ENCODE results near the gene CAPN9.

The CAPN9 gene

DNA sequence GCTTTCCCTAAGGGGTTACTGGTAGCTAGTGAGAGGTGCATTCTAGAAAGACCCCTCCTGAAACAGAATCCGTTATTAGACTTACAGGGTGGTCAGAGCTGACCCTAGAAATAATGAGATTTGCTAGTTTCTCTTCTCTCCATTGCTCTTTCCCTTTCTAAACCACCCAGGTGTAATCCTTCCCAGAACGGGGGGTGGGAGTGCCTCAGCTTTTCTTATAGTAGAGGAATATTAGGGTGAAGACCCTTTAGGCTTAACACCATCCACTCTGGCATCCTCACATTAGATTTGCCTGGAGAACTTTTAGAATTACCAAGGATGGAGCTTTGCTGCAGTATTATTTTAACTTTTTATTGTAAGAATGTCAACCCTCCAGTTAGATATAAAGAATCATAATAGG, 49.4 kb downstream of the CAPN9 start:
- no peak for DNase-seq (ENCODE audit: low read depth in 2 of 2)

DNA sequence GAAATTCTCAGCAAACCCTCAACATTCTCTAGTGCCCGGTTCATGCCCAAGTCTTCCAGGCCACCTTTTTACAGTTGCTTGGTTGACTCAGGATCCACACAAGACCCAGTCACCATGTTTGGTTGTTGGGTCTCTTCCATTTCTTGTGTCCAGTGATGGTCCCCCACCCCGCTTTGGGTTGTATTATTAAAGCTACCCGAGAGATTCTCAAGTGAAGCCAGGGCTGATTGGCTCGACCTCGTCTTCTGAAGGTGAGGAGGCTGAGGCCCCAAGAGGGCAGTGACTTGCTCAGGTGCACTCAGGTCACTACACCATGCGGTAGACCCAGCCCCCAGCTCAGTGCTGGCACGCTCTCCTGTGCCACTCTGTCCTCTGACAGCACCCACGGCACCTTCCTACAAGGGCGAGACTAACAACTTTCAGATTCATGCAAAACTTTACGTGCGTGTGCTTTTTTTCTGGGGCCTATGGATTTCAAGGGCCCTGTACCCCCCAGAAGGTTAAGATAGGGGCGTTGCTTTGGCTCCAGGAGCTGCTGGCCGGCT, 50.3 kb downstream of the CAPN9 start:
- no peak for DNase-seq (ENCODE audit: low read depth in 2 of 2)

DNA sequence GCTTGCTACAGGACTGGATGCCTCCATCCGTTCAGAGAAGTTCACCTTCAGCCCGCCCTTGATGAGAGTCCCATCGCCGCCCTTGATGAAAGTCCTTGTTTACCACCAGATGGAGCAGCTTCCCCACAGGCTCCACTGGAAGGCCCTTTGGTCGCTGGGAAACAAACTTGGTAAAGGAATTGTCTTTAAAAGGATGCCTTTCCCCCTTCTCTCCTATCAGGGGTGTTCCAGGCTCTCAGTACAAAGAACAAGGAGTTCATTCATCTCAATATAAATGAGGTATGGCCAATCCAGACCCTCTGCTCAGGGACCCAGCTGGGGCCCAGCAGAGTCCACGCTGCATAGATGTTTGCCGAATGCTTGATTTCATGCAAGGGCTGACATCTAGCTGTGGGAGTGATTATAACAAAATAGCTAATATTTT, 50.8 kb downstream of the CAPN9 start:
- DNase-seq (ENCODE audit: low read depth in 2 of 2): peak; percentile 40 to 41

DNA sequence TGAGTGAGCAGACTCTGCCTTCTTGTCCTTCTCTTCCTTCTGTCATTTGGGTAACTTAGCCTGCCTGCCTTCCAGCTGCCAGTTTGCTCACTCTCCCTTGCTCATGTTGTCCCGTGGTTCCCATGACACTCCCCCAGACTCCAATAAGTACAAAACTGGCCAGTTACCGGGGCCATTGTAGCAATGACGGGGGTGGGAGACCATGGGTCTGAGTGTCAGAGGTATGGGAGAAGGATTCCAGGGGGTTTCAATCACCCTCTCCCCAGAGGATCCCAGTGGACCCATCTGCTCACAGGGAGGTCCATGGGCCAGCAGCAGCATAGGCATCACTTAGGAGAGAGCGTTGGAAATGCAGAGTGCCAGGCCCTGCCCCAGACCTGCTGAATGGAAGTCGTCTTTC, 51.3 kb downstream of the CAPN9 start:
- no peak for DNase-seq (ENCODE audit: low read depth in 2 of 2)

DNA sequence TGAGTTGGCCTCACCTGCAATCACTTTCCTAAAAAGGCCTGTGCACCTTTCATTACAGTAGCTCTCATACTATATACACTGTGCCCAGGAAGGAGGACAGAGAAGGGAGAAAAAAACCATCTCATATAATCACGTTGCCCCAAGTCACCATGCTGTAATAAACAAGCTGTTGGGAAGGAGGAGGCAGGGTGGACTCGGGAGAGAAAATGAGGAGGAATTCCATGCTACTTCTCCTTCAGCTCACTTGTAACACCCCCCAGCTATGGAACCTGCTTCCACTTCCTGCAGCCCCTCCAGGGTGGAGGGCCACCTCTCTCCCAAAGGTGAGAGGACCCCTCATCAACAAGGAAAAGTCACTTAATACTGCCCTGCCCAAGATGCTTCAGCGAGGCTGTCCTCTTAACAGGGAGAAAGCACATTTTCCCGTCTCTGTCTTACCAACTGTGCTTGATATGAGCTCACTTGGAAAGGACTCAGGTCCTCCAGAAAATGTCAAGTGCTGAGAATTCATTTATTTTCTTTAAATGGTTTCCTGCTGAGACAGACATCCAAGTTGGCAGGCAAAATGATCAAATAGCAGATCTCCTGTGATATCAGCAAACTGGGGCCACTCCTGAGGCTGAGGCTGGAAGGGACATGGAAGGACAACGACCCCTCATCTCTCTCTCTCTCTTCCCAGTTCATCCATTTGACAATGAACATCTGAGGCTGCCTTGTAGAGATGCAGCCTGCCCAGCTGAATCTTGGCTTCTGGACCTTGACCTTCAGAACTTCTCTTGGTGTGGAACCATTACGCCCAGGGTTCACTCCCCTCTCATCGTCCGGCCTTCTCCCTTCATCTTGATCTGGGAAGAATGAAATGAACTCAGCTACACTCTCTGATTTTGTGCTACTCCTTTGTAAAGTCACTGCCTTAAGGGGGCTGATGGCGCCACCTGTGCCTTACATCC, 54.0 kb downstream of the CAPN9 start:
- no peak for DNase-seq (ENCODE audit: low read depth in 2 of 2)

DNA sequence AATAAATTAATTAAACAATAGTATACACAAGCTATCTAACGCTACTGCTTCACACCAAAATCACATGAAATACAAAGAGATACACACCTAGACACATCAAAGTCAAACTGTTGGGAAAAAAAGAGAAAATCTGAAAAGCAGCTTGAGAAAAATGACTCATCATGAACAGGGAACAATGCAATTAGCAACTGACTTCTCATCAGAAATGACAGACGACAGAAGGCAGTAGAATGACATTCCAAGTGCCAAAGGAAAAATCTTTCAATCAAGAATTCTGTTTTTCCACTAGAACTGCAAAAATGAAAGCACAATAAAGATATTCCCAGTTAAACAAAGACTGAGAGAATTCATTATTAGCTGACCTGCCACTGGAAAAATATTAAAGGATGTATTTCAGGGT, 57.2 kb downstream of the CAPN9 start:
- DNase-seq (ENCODE audit: low read depth in 2 of 2): no peak

DNA sequence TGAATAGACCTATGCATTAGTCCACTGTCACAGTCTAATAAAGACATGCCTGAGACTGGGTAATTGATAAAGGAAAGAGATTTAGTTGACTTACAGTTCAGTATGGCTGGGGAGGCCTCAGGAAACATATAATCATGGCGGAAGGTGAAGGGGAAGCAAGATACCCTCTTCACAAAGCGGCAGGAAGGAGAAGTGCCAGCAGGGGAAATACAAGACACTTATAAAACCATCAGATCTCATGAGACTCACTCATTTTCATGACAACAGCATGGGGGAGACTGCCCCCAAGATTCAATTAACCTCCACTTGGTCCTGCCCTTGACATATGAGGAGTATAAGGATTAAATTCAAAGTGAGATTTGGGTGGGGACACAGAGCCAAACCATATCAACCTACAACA, 59.4 kb downstream of the CAPN9 start:
- no peak for DNase-seq (ENCODE audit: low read depth in 2 of 2)

DNA sequence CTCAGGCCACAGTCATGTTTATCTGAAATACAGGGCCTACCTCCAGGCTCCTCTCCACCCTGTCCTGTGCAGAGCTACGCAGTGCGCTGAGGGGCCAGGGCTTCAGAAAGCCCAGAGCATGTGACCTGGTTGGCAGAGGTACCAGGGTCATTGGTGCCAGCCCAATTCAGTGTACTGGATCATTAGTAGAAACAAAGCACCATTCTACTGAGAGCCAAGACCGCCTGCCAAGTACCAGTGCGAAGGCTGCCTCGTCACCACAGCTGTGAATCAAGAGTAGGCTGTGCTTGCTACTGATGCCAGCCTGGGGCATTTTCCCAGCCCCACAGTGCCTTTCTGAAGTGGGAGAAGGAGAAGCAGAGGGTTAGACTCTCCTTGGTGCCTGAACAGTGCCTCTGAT, 59.8 kb downstream of the CAPN9 start:
- DNase-seq (ENCODE audit: low read depth in 2 of 2): no peak

DNA sequence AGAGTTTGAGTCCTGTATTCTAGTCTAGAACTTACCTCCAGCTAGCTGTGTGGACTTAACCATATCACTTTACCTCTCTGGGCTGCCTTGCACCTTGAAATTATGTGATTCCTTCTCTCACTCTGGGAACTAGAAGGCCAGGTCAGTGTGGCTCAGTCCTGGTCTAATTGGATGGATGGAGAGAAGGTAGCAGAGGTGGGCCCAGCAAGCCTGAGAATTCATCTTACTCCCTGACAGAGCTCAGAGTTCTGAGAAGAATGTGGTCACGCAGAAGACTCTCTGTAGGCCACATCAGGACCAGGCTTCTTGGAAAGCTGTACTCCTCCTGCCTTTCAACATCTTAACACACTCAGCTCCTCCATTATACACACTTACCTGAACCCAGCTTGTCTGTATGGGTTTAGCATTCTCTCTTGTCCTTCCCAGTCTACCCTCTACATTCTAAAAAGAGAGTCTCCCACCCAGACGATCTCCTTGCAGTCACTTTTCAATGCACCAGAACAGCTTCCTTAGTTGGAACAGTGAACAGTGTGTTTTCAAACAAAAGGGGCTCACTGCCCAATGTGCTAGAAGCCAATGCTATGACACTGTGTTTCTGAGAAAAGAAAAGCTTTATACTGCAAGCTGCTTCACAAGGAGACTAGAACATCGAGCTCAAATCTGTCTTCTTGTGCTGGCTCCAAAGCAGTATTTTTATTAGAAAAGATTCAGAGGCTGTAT, 60.5 kb downstream of the CAPN9 start:
- no peak for DNase-seq (ENCODE audit: low read depth in 2 of 2)

DNA sequence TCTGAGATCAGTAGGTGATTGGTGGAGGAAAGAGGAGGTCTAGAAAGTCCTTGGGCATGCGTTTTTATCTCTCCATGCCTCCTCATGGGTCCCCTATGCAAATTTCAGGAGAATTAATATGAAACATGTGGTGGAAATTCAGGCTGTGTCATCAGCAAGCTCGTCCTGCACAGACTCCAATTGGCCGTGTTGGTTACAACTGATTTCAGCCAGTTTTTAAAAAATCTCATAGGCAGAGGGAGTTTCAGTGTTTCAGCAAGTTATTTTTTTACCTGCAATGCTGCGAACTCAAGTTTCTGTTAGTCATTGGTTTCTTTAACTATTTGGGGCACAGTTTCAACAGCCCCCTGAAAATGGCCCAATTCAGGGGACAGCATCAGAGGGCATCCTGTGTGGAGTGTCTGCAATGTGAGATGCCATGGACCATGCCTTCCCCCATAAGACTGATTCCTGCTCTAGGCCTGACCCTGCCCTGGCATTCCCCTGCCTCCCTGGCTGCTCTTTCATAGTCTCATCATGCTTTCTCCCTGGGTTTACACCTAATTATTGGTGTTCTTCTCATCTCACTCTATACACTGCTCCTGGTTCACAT, 61.2 kb downstream of the CAPN9 start:
- DNase-seq (ENCODE audit: low read depth in 2 of 2): peak in 1 of 2 experiments; percentile 59

DNA sequence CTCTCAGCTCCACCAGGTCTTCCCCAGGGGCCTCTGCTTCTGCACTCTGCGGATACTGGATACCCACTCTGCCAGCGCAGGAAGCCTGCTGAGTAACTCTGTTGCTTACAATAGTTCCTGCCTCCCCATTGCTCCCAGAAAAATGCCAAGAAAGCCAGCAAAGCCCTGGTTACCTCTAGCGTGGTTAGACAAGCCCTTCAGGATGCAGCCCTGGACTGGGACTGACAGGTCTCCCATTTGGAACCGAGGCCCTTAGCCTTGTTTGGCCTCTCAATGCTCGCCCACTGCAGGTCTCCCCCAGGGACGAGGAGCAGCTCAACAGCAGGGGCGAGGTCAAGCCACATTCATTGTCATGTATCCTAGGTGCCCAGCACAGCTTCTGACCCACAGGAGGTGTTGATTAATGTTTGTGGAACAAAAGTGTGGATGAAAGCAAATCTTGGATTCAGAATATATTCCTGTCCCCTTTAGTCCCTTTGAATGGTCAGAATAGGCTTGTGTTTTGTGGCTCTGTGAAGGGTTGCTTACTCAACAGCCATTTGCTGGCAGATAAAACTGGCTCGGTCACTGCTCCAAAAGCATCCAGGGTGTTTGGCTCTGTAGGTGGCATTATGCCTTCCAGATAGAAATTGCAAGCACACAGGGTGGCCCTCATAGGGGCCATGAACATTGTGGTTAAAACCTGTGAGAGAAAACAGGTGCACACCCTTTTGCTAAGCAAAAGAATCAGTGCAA, 62.2 kb downstream of the CAPN9 start:
- DNase-seq (ENCODE audit: low read depth in 2 of 2): no peak

DNA sequence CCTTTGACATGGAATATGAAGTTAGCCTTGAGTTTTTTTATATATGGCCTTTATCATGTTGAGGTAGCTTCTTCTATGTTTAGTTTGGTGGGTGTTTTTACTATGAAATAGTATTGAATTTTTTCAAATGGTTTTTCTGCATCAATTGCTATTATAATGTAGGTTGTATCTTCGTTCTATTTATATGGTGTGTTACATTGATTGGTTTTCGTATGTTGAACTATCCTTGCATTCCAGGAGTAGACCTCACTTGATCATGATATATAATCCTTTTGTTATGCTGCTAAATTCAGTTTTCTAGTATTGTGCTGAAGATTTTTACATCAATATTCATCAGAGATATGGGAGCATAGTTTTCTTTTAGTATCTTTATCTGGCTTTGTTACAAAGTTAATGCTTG, 65.4 kb downstream of the CAPN9 start:
- DNase-seq (ENCODE audit: low read depth in 2 of 2): no peak

DNA sequence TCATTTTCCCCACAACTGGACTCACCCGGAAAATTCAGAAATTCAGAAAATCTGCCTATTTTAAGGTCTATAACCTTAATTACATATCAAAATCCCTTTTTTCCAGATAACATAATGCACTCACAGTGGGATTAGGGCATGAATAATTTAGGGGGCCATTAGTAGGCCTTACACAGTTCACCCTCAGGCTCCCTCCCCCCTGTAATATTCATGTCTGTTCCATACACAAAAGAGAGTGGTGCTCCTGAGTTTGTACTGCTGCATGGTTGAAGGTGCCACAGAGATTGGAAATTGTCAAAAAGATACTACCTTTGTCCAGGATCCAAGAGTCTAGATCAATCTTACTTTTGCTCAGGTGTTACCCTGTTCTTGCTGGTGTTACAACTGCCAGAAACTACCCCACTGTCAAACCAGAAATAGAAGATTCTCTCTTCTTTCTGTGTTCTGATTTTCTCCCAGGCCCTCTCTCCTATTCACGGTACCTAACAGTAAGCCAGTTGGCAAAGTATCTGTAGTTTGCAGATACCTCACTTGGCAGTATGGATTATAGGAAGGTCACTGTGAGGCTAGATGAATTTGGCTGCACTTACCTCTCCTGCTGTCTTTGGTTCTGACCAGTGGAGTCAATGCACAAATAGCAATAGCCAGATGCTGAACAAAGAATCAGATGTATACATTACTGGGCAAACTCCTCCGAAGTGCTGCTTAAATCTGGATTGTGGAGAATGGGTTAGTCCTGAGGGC, 67.9 kb downstream of the CAPN9 start:
- no peak for DNase-seq (ENCODE audit: low read depth in 2 of 2)

DNA sequence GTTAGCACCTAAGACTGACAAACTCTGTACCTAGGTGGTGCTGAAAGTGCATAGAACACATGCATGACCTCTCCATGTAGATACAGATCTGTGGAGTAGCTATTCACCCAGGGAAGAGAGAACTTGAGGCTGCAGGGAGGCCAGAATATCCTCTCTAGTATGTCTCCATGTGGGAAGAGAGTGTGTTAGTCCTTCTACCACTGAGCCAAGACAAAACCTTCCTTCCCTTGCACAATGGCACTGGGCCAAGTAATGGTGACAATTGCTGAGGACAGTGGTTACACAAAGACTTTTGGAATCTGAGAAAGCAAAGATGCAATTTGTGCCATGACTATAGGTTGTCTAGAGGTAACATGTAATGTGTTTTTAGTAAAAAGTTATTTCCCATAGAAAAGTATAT, 68.8 kb downstream of the CAPN9 start:
- no peak for DNase-seq (ENCODE audit: low read depth in 2 of 2)

DNA sequence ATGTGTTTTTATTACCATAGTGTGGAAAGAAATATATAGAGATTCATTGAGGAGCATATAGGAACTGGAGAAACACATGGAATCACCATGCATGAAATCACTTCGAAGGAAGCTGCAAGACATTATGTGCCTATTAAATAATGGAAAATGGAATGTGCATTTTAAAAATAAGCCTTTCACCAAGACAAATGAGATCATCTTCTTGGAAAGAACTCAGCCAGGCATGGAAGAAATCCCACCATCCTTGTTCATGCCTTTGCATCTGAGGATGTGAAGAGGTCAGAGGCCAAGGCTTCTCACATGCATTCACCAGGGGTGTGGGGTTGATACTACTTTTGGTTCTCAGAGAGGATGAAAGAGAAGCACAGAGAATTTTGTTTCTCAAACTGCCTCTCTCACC, 71.2 kb downstream of the CAPN9 start:
- no peak for DNase-seq (ENCODE audit: low read depth in 2 of 2)

DNA sequence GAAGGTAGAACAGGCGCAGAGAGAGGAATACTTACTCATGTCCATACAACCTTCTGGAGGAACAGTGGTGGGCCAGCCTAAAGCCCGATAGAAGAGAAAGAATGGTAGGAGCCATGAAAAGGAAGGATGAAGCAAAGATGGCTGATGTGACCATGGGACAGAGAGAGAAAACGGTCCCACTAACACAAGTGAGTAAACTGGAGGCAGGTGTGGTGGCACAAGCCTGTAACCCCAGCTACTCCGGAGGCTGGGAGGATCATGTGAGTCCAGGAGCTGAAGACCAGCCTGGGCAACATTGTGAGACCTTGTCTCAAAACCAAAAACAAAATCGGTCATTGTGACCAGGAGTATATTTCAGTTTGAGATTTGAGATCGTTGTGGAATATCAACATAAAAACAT, 71.7 kb downstream of the CAPN9 start:
- DNase-seq (ENCODE audit: low read depth in 2 of 2): no peak

DNA sequence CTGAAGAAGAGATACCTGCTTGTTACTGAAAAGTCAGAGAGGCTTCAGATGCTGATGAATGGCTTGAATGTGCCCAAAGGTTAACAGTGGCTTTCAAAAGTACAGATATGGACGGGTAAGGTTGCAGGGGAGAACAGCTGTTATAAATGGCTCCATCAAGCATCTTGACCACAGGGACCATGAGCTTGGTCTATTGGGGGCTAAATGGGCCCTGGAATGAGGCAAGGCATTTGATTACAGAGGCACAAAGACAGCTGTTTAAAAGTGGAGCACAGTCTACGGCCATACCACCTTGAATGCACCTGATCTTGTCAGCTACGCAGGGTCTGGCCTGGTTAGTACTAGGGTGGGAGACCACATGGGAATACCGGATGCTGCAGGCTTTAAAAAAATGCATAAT, 72.8 kb downstream of the CAPN9 start:
- no peak for DNase-seq (ENCODE audit: low read depth in 2 of 2)

DNA sequence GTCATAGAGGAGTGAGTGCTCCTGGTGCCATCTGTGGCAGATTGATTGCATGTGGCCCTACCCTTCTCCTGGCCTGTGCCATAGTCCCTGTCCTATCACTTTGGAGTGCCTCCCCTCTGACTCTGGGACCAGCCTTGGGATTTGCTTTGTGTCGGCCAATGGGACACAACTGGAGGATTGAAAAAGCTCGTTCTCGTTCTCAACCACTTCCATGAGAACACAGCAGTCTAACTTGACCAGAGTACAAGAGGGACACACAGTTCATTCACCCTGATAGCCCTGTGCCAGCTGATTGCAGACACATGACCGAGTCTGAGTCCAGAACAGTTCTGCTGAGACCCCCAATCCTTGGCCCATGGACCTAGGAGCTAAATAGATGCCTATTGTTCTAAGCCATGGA, 73.4 kb downstream of the CAPN9 start:
- DNase-seq (ENCODE audit: low read depth in 2 of 2): no peak

DNA sequence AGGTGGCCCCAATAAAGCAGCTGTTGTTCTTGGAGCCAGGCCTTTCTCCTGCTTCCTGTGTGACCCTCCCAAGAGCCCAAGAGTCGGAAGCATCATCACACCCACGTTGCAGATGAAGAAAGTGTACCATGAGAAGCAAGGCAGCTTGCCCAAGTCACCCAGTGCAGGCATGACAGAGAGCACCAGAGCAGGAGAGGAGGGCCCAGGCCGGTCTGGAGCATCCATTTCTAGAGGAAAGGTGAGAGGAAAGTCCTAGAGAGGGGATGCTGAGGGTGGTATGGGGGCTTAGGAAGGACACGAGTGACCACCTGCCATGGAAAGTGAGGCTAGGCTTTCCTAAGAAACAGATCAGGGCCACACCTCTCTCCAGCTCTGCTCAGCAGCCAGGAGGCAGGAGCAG, 74.2 kb downstream of the CAPN9 start:
- no peak for DNase-seq (ENCODE audit: low read depth in 2 of 2)

DNA sequence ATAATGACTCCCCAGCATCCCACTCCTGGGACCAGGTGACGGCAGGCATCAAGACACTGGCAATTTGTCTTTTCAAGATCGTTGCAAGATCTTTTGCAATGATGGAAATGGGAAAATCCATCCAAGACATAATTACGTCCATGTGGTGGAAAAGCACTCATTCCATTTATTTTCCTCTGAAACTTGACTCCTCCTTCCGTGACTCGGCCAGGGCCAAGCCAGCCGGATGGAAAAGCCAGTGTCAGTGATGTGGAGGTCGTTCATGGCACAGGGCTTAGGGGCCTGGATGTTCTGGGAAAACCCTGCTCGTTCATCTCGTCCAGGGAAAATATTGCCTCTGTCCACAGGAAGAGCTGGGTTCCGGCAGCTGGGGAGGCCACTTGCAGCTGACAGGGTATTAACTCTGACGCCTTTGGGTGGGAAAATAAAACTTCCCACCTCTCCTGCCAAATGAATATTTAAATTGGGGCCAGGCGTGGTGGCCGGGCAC, 74.9 kb downstream of the CAPN9 start:
- DNase-seq (ENCODE audit: low read depth in 2 of 2): peak; percentile 66 to 69

DNA sequence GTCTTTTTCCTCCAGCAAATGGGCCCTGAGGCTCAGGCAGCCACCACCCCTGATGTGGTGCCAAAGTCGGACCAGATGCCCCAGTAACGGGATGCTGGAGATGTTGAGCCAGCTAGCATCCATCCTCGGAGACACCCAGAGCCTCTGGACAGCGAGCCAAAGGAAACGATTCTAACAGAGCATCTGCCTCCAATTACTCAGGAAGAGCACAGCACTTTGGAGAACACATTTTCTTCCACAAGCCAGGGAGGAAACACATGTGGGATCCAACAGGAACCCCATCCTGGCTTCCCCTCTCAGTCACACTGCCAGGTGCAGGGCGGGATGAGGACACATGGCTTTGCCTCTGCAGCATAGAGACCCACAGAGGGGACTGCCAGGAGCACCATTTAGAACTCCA, 76.2 kb downstream of the CAPN9 start:
- DNase-seq (ENCODE audit: low read depth in 2 of 2): no peak
